Liver (tissue), 9 donors: ENCODE results near the gene SLC6A8. TPM values are rescaled to one million over a fixed set of nuclear protein-coding genes. Genes with fewer than 3 reads are reported as not detected.

Experiments
- DNase-seq: peaks from one replicate; pipeline ENCODE4 v3.0.0-alpha.2; 2017; ENCODE audit warnings: low spot score
- H3K27ac ChIP-seq, 2 donors: one replicate each; pipeline ENCODE4 v1.7.0; 2013; ENCODE audit warnings: inconsistent platforms in 2 of 2, low read length in 2 of 2, control low read depth in 1 of 2, low read depth in 1 of 2, mild to moderate bottlenecking in 1 of 2
- H3K27me3 ChIP-seq, 4 donors: one replicate each; pipeline versions ENCODE4 v1.6.1 to v1.7.0; 2013; ENCODE audit warnings: low read length in 3 of 4, inconsistent platforms in 1 of 4, mild to moderate bottlenecking in 1 of 4, moderate library complexity in 1 of 4; ENCODE audit not compliant: control insufficient read depth in 4 of 4, insufficient read depth in 4 of 4
- H3K36me3 ChIP-seq, 4 donors: one replicate each; pipeline versions ENCODE4 v1.6.1 to v1.7.0; 2013; ENCODE audit warnings: low read length in 3 of 4, mild to moderate bottlenecking in 3 of 4, low read depth in 1 of 4, moderate library complexity in 1 of 4; ENCODE audit not compliant: control insufficient read depth in 4 of 4, insufficient read depth in 3 of 4
- H3K4me1 ChIP-seq, 4 donors: one replicate each; pipeline versions ENCODE4 v1.6.1 to v1.7.0; 2013; ENCODE audit warnings: low read length in 3 of 4, mild to moderate bottlenecking in 3 of 4, moderate library complexity in 1 of 4; ENCODE audit not compliant: control insufficient read depth in 4 of 4, insufficient read depth in 4 of 4
- H3K4me3 ChIP-seq, 3 donors: one replicate each; pipeline versions ENCODE4 v1.6.1 to v1.7.0; 2013; ENCODE audit warnings: low read length in 3 of 3, control low read depth in 1 of 3, low read depth in 1 of 3, mild to moderate bottlenecking in 1 of 3
- H3K9ac ChIP-seq, 2 donors: one replicate each; pipeline ENCODE4 v1.7.0; 2013; ENCODE audit warnings: low read length in 2 of 2, mild to moderate bottlenecking in 2 of 2, moderate library complexity in 2 of 2, control low read depth in 1 of 2, low read depth in 1 of 2
- H3K9me3 ChIP-seq, 4 donors: one replicate each; pipeline versions ENCODE4 v1.6.1 to v1.7.0; 2013; ENCODE audit warnings: low read length in 3 of 4; ENCODE audit not compliant: control insufficient read depth in 4 of 4
- EGR1 ChIP-seq, 2 donors: IDR thresholded peaks; 2 replicates each; pipeline ENCODE4 v1.6.1; 2016 to 2018; ENCODE audit warnings: antibody characterized with exemption in 2 of 2, low read depth in 2 of 2
- FOXA1 ChIP-seq: IDR thresholded peaks from 2 replicates; pipeline ENCODE4 v1.6.1; 2016; ENCODE audit warnings: antibody characterized with exemption
- FOXA2 ChIP-seq: IDR thresholded peaks from 2 replicates; pipeline ENCODE4 v1.6.1; 2016; ENCODE audit warnings: antibody characterized with exemption
- GABPA ChIP-seq, 2 donors: IDR thresholded peaks in 1 of 2; conservative IDR thresholded peaks in 1 of 2; 2 replicates each; pipeline ENCODE4 v1.6.1; 2016; ENCODE audit warnings: antibody characterized with exemption in 2 of 2, mild to moderate bottlenecking in 1 of 2, moderate library complexity in 1 of 2
- HNF4A ChIP-seq, 2 donors: conservative IDR thresholded peaks; 2 replicates each; pipeline ENCODE4 v1.6.1; 2016; ENCODE audit warnings: antibody characterized with exemption in 2 of 2, mild to moderate bottlenecking in 2 of 2
- HNF4G ChIP-seq: IDR thresholded peaks from 2 replicates; pipeline ENCODE4 v1.6.1; 2016; ENCODE audit warnings: antibody characterized with exemption
- JUND ChIP-seq, 2 donors: IDR thresholded peaks; 2 replicates each; pipeline ENCODE4 v1.6.1; 2016; ENCODE audit warnings: antibody characterized with exemption in 2 of 2
- NR2F2 ChIP-seq: IDR thresholded peaks from 2 replicates; pipeline ENCODE4 v1.6.1; 2016; ENCODE audit warnings: antibody characterized with exemption
- RAD21 ChIP-seq, 2 donors: IDR thresholded peaks; 2 replicates each; pipeline ENCODE4 v1.6.1; 2016; ENCODE audit warnings: antibody characterized with exemption in 2 of 2, mild to moderate bottlenecking in 2 of 2
- RXRA ChIP-seq, 2 donors: IDR thresholded peaks; 2 replicates each; pipeline ENCODE4 v1.6.1; 2017 to 2018; ENCODE audit warnings: antibody characterized with exemption in 2 of 2, mild to moderate bottlenecking in 1 of 2
- SP1 ChIP-seq: IDR thresholded peaks from 2 replicates; pipeline ENCODE4 v1.6.1; 2018; ENCODE audit warnings: antibody characterized with exemption, mild to moderate bottlenecking
- TAF1 ChIP-seq: conservative IDR thresholded peaks from 2 replicates; pipeline ENCODE4 v1.6.1; 2016; ENCODE audit warnings: antibody characterized with exemption, mild to moderate bottlenecking
- YY1 ChIP-seq: IDR thresholded peaks from 2 replicates; pipeline ENCODE4 v1.6.1; 2016; ENCODE audit warnings: antibody characterized with exemption, mild to moderate bottlenecking
- WGBS: extraction: QIAGEN DNeasy Blood & Tissue Kit; methylation state at CpG from one replicate; pipeline ENCODE4 v1.1.7; 2013; 5-methylcytosine and 5-hydroxymethylcytosine counted together
- polyA plus RNA-seq, 2 donors: library from polyadenylated mRNA; stranded (reverse) in 1 of 2; unstranded in 1 of 2; fragments of 200-250 nt in 1 of 2; fragments of >200 nt in 1 of 2; fragmentation: Nextera tagmentation in 1 of 2; extraction: Ambion mirVana in 1 of 2; gene quantifications; one replicate each; pipeline versions ENCODE4 v1.2.1 to v1.2.3, GENCODE V29; 2013 to 2015
- total RNA-seq, 2 donors: library from RNA; depleted of rRNA; stranded (reverse); fragments of >200 nt; gene quantifications; one replicate each; pipeline ENCODE4 v1.2.3, GENCODE V29; 2014
- TF ChIP-seq, protein P1 (sequence below): IDR thresholded peaks from 2 replicates; pipeline ENCODE4 v1.6.1; 2016; ENCODE audit warnings: antibody characterized with exemption, mild to moderate bottlenecking
- TF ChIP-seq, protein P2 (sequence below): IDR thresholded peaks from 2 replicates; pipeline ENCODE4 v1.6.1; 2016; ENCODE audit warnings: antibody characterized with exemption
- TF ChIP-seq, protein P3 (sequence below): IDR thresholded peaks from 2 replicates; pipeline ENCODE4 v1.6.1; 2016; ENCODE audit warnings: antibody characterized with exemption
- TF ChIP-seq, protein P4 (sequence below): fragments of 150-350 bp; IDR thresholded peaks from 2 replicates; pipeline ENCODE4 v1.5.1; 2017; ENCODE audit warnings: improper control_type of control experiment, low read depth, low read length; ENCODE audit not compliant: missing input control
- TF ChIP-seq, protein P5 (sequence below): IDR thresholded peaks from 2 replicates; pipeline ENCODE4 v1.6.1; 2016; ENCODE audit warnings: antibody characterized with exemption
- donor health status: healthy.
- donor health status: healthy.
- donor health status: healthy.
- donor health status: healthy.
- donor health status: healthy.

The SLC6A8 gene
- total and polyA plus RNA-seq, 4 donors, result 0.25 to 44.4 (median 1.4) TPM

DNA sequence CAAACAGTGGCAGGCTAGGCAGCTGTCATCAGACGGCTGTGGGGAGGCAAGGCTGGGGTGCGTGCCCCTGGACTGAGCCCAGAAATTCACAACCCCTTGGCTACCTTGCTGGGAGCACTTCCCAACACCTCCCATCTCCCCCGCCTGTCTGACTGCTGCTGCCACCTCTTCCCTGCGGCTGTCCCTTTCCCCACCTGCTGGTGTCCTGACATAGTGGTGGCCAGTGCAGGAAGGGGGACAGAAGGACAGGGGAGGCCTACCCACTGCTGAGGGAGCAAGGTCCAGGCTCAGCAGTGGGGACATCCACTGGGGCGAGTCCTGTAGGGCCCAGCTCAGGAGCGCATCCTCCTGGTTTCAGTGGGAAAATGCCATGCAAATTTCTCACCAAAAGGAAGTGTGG is 40.4 kb downstream of the SLC6A8 start:
- Histone ChIP-seq H3K27ac (no peak overlapping the region), H3K9me3 (no peaks in the 10 kb centered on the region), H3K36me3 (peaks cover 0 to 2% (median 0%) of the 10 kb centered on the region in 4 donors), H3K27me3 (no peaks in the 10 kb centered on the region), H3K4me1 (peaks cover 24 to 37% (median 32%) of the 10 kb centered on the region in 4 donors), H3K9ac (no peak overlapping the region), H3K4me3 (no peak overlapping the region)
- WGBS, result 91% methylated on average over 6 of the region's 6 CpGs
- DNase-seq, result no peak
- TF ChIP-seq, protein P1, sequence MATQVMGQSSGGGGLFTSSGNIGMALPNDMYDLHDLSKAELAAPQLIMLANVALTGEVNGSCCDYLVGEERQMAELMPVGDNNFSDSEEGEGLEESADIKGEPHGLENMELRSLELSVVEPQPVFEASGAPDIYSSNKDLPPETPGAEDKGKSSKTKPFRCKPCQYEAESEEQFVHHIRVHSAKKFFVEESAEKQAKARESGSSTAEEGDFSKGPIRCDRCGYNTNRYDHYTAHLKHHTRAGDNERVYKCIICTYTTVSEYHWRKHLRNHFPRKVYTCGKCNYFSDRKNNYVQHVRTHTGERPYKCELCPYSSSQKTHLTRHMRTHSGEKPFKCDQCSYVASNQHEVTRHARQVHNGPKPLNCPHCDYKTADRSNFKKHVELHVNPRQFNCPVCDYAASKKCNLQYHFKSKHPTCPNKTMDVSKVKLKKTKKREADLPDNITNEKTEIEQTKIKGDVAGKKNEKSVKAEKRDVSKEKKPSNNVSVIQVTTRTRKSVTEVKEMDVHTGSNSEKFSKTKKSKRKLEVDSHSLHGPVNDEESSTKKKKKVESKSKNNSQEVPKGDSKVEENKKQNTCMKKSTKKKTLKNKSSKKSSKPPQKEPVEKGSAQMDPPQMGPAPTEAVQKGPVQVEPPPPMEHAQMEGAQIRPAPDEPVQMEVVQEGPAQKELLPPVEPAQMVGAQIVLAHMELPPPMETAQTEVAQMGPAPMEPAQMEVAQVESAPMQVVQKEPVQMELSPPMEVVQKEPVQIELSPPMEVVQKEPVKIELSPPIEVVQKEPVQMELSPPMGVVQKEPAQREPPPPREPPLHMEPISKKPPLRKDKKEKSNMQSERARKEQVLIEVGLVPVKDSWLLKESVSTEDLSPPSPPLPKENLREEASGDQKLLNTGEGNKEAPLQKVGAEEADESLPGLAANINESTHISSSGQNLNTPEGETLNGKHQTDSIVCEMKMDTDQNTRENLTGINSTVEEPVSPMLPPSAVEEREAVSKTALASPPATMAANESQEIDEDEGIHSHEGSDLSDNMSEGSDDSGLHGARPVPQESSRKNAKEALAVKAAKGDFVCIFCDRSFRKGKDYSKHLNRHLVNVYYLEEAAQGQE, result no peak
- TF ChIP-seq, protein P2, sequence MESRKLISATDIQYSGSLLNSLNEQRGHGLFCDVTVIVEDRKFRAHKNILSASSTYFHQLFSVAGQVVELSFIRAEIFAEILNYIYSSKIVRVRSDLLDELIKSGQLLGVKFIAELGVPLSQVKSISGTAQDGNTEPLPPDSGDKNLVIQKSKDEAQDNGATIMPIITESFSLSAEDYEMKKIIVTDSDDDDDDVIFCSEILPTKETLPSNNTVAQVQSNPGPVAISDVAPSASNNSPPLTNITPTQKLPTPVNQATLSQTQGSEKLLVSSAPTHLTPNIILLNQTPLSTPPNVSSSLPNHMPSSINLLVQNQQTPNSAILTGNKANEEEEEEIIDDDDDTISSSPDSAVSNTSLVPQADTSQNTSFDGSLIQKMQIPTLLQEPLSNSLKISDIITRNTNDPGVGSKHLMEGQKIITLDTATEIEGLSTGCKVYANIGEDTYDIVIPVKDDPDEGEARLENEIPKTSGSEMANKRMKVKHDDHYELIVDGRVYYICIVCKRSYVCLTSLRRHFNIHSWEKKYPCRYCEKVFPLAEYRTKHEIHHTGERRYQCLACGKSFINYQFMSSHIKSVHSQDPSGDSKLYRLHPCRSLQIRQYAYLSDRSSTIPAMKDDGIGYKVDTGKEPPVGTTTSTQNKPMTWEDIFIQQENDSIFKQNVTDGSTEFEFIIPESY, result no peak
- TF ChIP-seq, protein P3, sequence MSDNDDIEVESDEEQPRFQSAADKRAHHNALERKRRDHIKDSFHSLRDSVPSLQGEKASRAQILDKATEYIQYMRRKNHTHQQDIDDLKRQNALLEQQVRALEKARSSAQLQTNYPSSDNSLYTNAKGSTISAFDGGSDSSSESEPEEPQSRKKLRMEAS, result no peak
- TF ChIP-seq FOXA2, result no peak
- TF ChIP-seq, protein P4, sequence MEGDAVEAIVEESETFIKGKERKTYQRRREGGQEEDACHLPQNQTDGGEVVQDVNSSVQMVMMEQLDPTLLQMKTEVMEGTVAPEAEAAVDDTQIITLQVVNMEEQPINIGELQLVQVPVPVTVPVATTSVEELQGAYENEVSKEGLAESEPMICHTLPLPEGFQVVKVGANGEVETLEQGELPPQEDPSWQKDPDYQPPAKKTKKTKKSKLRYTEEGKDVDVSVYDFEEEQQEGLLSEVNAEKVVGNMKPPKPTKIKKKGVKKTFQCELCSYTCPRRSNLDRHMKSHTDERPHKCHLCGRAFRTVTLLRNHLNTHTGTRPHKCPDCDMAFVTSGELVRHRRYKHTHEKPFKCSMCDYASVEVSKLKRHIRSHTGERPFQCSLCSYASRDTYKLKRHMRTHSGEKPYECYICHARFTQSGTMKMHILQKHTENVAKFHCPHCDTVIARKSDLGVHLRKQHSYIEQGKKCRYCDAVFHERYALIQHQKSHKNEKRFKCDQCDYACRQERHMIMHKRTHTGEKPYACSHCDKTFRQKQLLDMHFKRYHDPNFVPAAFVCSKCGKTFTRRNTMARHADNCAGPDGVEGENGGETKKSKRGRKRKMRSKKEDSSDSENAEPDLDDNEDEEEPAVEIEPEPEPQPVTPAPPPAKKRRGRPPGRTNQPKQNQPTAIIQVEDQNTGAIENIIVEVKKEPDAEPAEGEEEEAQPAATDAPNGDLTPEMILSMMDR, result no peak
- TF ChIP-seq EGR1 (IDR thresholded peaks at IDR 0.05; ENCODE audit: low read depth in 2 of 2), result no peak
- TF ChIP-seq HNF4A (conservative IDR thresholded peaks at IDR 0.05), result no peak
- TF ChIP-seq HNF4G, result no peak
- no peak for TF ChIP-seq GABPA (IDR thresholded peaks at IDR 0.05 in 1 of 2, conservative IDR thresholded peaks at IDR 0.05 in 1 of 2)
- TF ChIP-seq SP1, result no peak
- no peak for TF ChIP-seq JUND (IDR thresholded peaks at IDR 0.05)
- no peak for TF ChIP-seq NR2F2
- TF ChIP-seq RAD21 (IDR thresholded peaks at IDR 0.05), result no peak
- TF ChIP-seq YY1, result no peak
- TF ChIP-seq TAF1, result no peak
- no peak for TF ChIP-seq FOXA1
- TF ChIP-seq, protein P5, sequence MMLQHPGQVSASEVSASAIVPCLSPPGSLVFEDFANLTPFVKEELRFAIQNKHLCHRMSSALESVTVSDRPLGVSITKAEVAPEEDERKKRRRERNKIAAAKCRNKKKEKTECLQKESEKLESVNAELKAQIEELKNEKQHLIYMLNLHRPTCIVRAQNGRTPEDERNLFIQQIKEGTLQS, result no peak
- no peak for TF ChIP-seq RXRA (IDR thresholded peaks at IDR 0.05)
